Mesenchymal stem cell (in vitro differentiated cells and primary cell): Measurements from ENCODE around the gene LGALS1.
A peak's percentile ranks its signal among the peaks of the same experiment; 100 is the strongest.

ENCODE experiments used
- DNase-seq: peaks from one replicate; pipeline ENCODE4 v3.0.0-alpha.2; 2013
- H2AFZ ChIP-seq: one replicate; pipeline ENCODE4 v1.6.1; 2013; ENCODE audit warnings: low read depth, mild to moderate bottlenecking, control low read depth, inconsistent platforms, low read length, moderate library complexity
- H2AK5ac ChIP-seq: 2 replicates; pipeline ENCODE4 v1.6.1; 2013; ENCODE audit warnings: low read length, moderate library complexity, mild to moderate bottlenecking, inconsistent platforms; ENCODE audit not compliant: severe bottlenecking
- H2BK120ac ChIP-seq: one replicate; pipeline ENCODE4 v1.6.1; 2013; ENCODE audit warnings: low read depth, mild to moderate bottlenecking, inconsistent platforms, low read length, moderate library complexity
- H2BK12ac ChIP-seq, 2 experiments: one replicate each; pipeline ENCODE4 v1.6.1; 2013; ENCODE audit warnings: inconsistent platforms in 2 of 2, low read length in 2 of 2, mild to moderate bottlenecking in 2 of 2, moderate library complexity in 2 of 2, control low read depth in 1 of 2
- H2BK15ac ChIP-seq: one replicate; pipeline ENCODE4 v1.6.1; 2013; ENCODE audit warnings: mild to moderate bottlenecking, low read depth, inconsistent platforms; ENCODE audit not compliant: poor library complexity, severe bottlenecking
- H2BK5ac ChIP-seq: 2 replicates; pipeline ENCODE4 v1.6.1; 2013; ENCODE audit warnings: low read depth, mild to moderate bottlenecking, low read length, control low read depth, inconsistent platforms; ENCODE audit not compliant: poor library complexity, severe bottlenecking
- H3K14ac ChIP-seq, 2 experiments: one replicate each; pipeline ENCODE4 v1.6.1; 2013; ENCODE audit warnings: inconsistent platforms in 2 of 2, low read length in 2 of 2, control low read depth in 1 of 2, mild to moderate bottlenecking in 1 of 2, moderate library complexity in 1 of 2
- H3K18ac ChIP-seq, 2 experiments: one replicate each; pipeline ENCODE4 v1.6.1; 2013; ENCODE audit warnings: inconsistent platforms in 2 of 2, low read length in 2 of 2, control low read depth in 1 of 2, low read depth in 1 of 2, mild to moderate bottlenecking in 1 of 2
- H3K23ac ChIP-seq, 2 experiments: one replicate each; pipeline ENCODE4 v1.6.1; 2013; ENCODE audit warnings: inconsistent platforms in 2 of 2, low read length in 2 of 2, mild to moderate bottlenecking in 2 of 2, moderate library complexity in 2 of 2, control low read depth in 1 of 2
- H3K27ac ChIP-seq: 2 replicates; pipeline ENCODE4 v1.5.1; 2013; ENCODE audit warnings: mild to moderate bottlenecking, moderate library complexity, low read length, control low read depth, inconsistent platforms; ENCODE audit not compliant: poor library complexity, severe bottlenecking
- H3K27me3 ChIP-seq, 2 experiments: 2 replicates each; pipeline versions ENCODE4 v1.6.1 to v1.7.0; 2013; ENCODE audit warnings: low read length in 2 of 2, mild to moderate bottlenecking in 2 of 2, moderate library complexity in 2 of 2, control low read depth in 1 of 2, inconsistent platforms in 1 of 2; ENCODE audit not compliant: control insufficient read depth in 1 of 2, insufficient read depth in 1 of 2
- H3K36me3 ChIP-seq, 2 experiments: 2 replicates each; pipeline versions ENCODE4 v1.6.1 to v1.7.0; 2013; ENCODE audit warnings: low read length in 2 of 2, control low read depth in 1 of 2, inconsistent platforms in 1 of 2, low read depth in 1 of 2, mild to moderate bottlenecking in 1 of 2; ENCODE audit not compliant: insufficient read depth in 2 of 2, control insufficient read depth in 1 of 2
- H3K4ac ChIP-seq, 2 experiments: one replicate each; pipeline ENCODE4 v1.6.1; 2013; ENCODE audit warnings: inconsistent platforms in 2 of 2, low read length in 2 of 2, mild to moderate bottlenecking in 2 of 2, moderate library complexity in 2 of 2, control low read depth in 1 of 2, low read depth in 1 of 2
- H3K4me1 ChIP-seq: 2 replicates; pipeline ENCODE4 v1.6.1; 2013; ENCODE audit warnings: low read depth, low read length, control low read depth; ENCODE audit not compliant: control insufficient read depth, insufficient read depth
- H3K4me2 ChIP-seq: 2 replicates; pipeline ENCODE4 v1.6.1; 2013; ENCODE audit warnings: low read length, mild to moderate bottlenecking, inconsistent platforms; ENCODE audit not compliant: poor library complexity, severe bottlenecking
- H3K4me3 ChIP-seq, 2 experiments: 2 replicates each; pipeline versions ENCODE4 v1.5.1 to v1.7.0; 2013; ENCODE audit warnings: low read length in 2 of 2, mild to moderate bottlenecking in 2 of 2, control low read depth in 1 of 2, low read depth in 1 of 2; ENCODE audit not compliant: insufficient read depth in 1 of 2
- H3K79me1 ChIP-seq: replicated peaks from 2 replicates; pipeline ENCODE4 v1.6.1; 2013; ENCODE audit warnings: mild to moderate bottlenecking, control low read depth, low read length, inconsistent platforms; ENCODE audit not compliant: poor library complexity, severe bottlenecking
- H3K9ac ChIP-seq: 2 replicates; pipeline ENCODE4 v1.7.0; 2013; ENCODE audit warnings: mild to moderate bottlenecking, low read length, moderate library complexity
- H3K9me3 ChIP-seq: 2 replicates; pipeline ENCODE4 v1.7.0; 2013; ENCODE audit warnings: mild to moderate bottlenecking, low read length; ENCODE audit not compliant: control insufficient read depth
- H4K8ac ChIP-seq: one replicate; pipeline ENCODE4 v1.6.1; 2013; ENCODE audit warnings: inconsistent platforms, mild to moderate bottlenecking, low read length, moderate library complexity
- H4K91ac ChIP-seq: one replicate; pipeline ENCODE4 v1.6.1; 2013; ENCODE audit warnings: mild to moderate bottlenecking, low read length, inconsistent platforms
- WGBS: methylation state at CpG from one replicate; pipeline ENCODE4 v1.1.7; 2013; ENCODE audit warnings: mixed read lengths; 5-methylcytosine and 5-hydroxymethylcytosine counted together

The LGALS1 gene

GRCh38 chr22:37633089-37633624 is 42.3 kb upstream of the LGALS1 start:
- no peaks in the 10 kb centered on the region for H3K79me1 ChIP-seq
- H4K8ac ChIP-seq: peak overlapping the region; percentile 83
- H3K27ac ChIP-seq: peak overlapping the region; percentile 88
- H2AK5ac ChIP-seq: peak overlapping the region; percentile 82
- H2BK5ac ChIP-seq: peak overlapping the region; percentile 47
- H3K9ac ChIP-seq: peak overlapping the region; percentile 75
- peaks cover 69% of the 10 kb centered on the region for H3K4me1 ChIP-seq
- H3K23ac ChIP-seq: no peak overlapping the region
- no peak overlapping the region for H3K4me2 ChIP-seq
- H3K18ac ChIP-seq: peak overlapping the region; percentile 84 to 94
- H3K27me3 ChIP-seq: no peaks in the 10 kb centered on the region
- H3K14ac ChIP-seq: peak overlapping the region in 1 of 2 experiments; percentile 88
- H2AFZ ChIP-seq: no peak overlapping the region
- H2BK15ac ChIP-seq: peak overlapping the region; percentile 91
- no peak overlapping the region for H3K4me3 ChIP-seq
- 45% methylated on average over 11 of the region's 11 CpGs for WGBS
- H2BK120ac ChIP-seq: peak overlapping the region; percentile 91
- peaks cover 26 to 43% of the 10 kb centered on the region in 2 experiments for H3K36me3 ChIP-seq
- peak overlapping the region; percentile 86 to 98 for H2BK12ac ChIP-seq
- DNase-seq: no peak
- no peaks in the 10 kb centered on the region for H3K9me3 ChIP-seq
- H4K91ac ChIP-seq: peak overlapping the region; percentile 62
- H3K4ac ChIP-seq: peak overlapping the region; percentile 91 to 93

GRCh38 chr22:37633625-37634416 is 41.6 kb upstream of the LGALS1 start:
- peak overlapping the region; percentile 75 for H3K9ac ChIP-seq
- H4K8ac ChIP-seq: peak overlapping the region; percentile 62
- H3K4me3 ChIP-seq: peak overlapping the region in 1 of 2 experiments; percentile 70
- H3K4me1 ChIP-seq: peaks cover 74% of the 10 kb centered on the region
- WGBS: 6% methylated on average over 24 of the region's 24 CpGs
- H2AK5ac ChIP-seq: peak overlapping the region; percentile 82
- peaks cover 0 to 2% of the 10 kb centered on the region in 2 experiments for H3K27me3 ChIP-seq
- no peaks in the 10 kb centered on the region for H3K9me3 ChIP-seq
- H4K91ac ChIP-seq: peak overlapping the region; percentile 59
- peak overlapping the region; percentile 41 to 98 for H2BK12ac ChIP-seq
- peak overlapping the region in 1 of 2 experiments; percentile 71 for H3K23ac ChIP-seq
- peaks cover 26 to 39% of the 10 kb centered on the region in 2 experiments for H3K36me3 ChIP-seq
- peak overlapping the region; percentile 84 to 97 for H3K18ac ChIP-seq
- H2BK15ac ChIP-seq: peak overlapping the region; percentile 97
- peak overlapping the region; percentile 34 for H3K4me2 ChIP-seq
- H3K27ac ChIP-seq: peak overlapping the region; percentile 88
- H2BK5ac ChIP-seq: peak overlapping the region; percentile 44
- DNase-seq: peak; percentile 92
- no peak overlapping the region for H2AFZ ChIP-seq
- peak overlapping the region in 1 of 2 experiments; percentile 78 for H3K14ac ChIP-seq
- H3K79me1 ChIP-seq: no peaks in the 10 kb centered on the region
- H2BK120ac ChIP-seq: peak overlapping the region; percentile 89
- H3K4ac ChIP-seq: peak overlapping the region; percentile 88 to 93

- Histone ChIP-seq H4K91ac (peak overlapping the region; percentile 59), H3K4me3 (peak overlapping the region in 1 of 2 experiments; percentile 70), H2AFZ (no peak overlapping the region), H3K4me1 (peaks cover 77% of the 10 kb centered on the region), H3K4ac (peak overlapping the region; percentile 9 to 93), H2BK12ac (peak overlapping the region; percentile 41 to 98), H3K36me3 (peaks cover 19 to 32% of the 10 kb centered on the region in 2 experiments), H3K9ac (peak overlapping the region; percentile 75), H2AK5ac (peak overlapping the region; percentile 58), H2BK5ac (peak overlapping the region; percentile 44), H4K8ac (peak overlapping the region; percentile 33), H3K14ac (peak overlapping the region in 1 of 2 experiments; percentile 92), H3K79me1 (no peaks in the 10 kb centered on the region), H3K23ac (peak overlapping the region in 1 of 2 experiments; percentile 71), H3K27ac (peak overlapping the region; percentile 88), H2BK15ac (no peak overlapping the region), H3K18ac (peak overlapping the region; percentile 84 to 97), H3K27me3 (peaks cover 0 to 5% of the 10 kb centered on the region in 2 experiments), H3K9me3 (no peaks in the 10 kb centered on the region), H3K4me2 (no peak overlapping the region), H2BK120ac (peak overlapping the region; percentile 36)
- no peak for DNase-seq
- 37% methylated on average over 7 of the region's 8 CpGs for WGBS
These were observed 41.0 kb upstream of the LGALS1 start for GRCh38 chr22:37634417-37634924.

- H3K4me3 ChIP-seq: no peak overlapping the region
- peak overlapping the region; percentile 59 for H4K91ac ChIP-seq
- peak overlapping the region; percentile 58 for H2AK5ac ChIP-seq
- H2BK12ac ChIP-seq: peak overlapping the region; percentile 29 to 98
- H3K23ac ChIP-seq: peak overlapping the region in 1 of 2 experiments; percentile 14
- peaks cover 0 to 5% of the 10 kb centered on the region in 2 experiments for H3K27me3 ChIP-seq
- H2BK120ac ChIP-seq: peak overlapping the region; percentile 36
- H2AFZ ChIP-seq: no peak overlapping the region
- H3K36me3 ChIP-seq: peaks cover 14 to 25% of the 10 kb centered on the region in 2 experiments
- DNase-seq: no peak
- H3K18ac ChIP-seq: peak overlapping the region in 1 of 2 experiments; percentile 97
- peak overlapping the region in 1 of 2 experiments; percentile 92 for H3K14ac ChIP-seq
- H2BK15ac ChIP-seq: peak overlapping the region; percentile 64
- H3K27ac ChIP-seq: peak overlapping the region; percentile 88
- no peak overlapping the region for H2BK5ac ChIP-seq
- WGBS: 91% methylated on average over 7 of the region's 7 CpGs
- no peak overlapping the region for H3K4me2 ChIP-seq
- peak overlapping the region; percentile 9 to 93 for H3K4ac ChIP-seq
- H3K79me1 ChIP-seq: peaks cover 3% of the 10 kb centered on the region
- no peaks in the 10 kb centered on the region for H3K9me3 ChIP-seq
- no peak overlapping the region for H4K8ac ChIP-seq
- H3K4me1 ChIP-seq: peaks cover 77% of the 10 kb centered on the region
- H3K9ac ChIP-seq: peak overlapping the region; percentile 75
These were observed 40.3 kb upstream of the LGALS1 start for GRCh38 chr22:37635157-37635556.
